GM23338 (cell line): ENCODE data around the gene CDKAL1. TPM values are rescaled to one million over a fixed set of nuclear protein-coding genes. Genes with fewer than 3 reads are reported as not detected.

Source experiments
- ATAC-seq: fragments of 200-7000 bp; cut with Tn5 transposase; 3 replicates; pipeline ENCODE4 v1.9.1; 2020
- DNase-seq: peaks from one replicate; pipeline ENCODE4 v3.0.0-alpha.2; 2015; ENCODE audit warnings: low spot score
- H2AFZ ChIP-seq: fragments of 200-600 bp; sonication (generic); 2 replicates; pipeline ENCODE4 v1.8.0; 2016; ENCODE audit warnings: antibody characterized with exemption, mild to moderate bottlenecking, moderate library complexity
- H3F3A ChIP-seq: fragments of 200-600 bp; sonication (generic); replicated peaks from 2 replicates; pipeline ENCODE4 v1.8.0; 2017; ENCODE audit warnings: antibody characterized with exemption, mixed run types, low read depth
- H3K27ac ChIP-seq: fragments of 200-600 bp; sonication (generic); 2 replicates; pipeline ENCODE4 v1.6.1; 2016; ENCODE audit warnings: low read depth
- H3K27me3 ChIP-seq: fragments of 200-600 bp; sonication (generic); 2 replicates; pipeline ENCODE4 v1.8.0; 2016; ENCODE audit warnings: mild to moderate bottlenecking, mixed run types, moderate library complexity; ENCODE audit not compliant: insufficient read depth
- H3K36me3 ChIP-seq: fragments of 200-600 bp; sonication (generic); 2 replicates; pipeline ENCODE4 v1.8.0; 2016; ENCODE audit warnings: mild to moderate bottlenecking; ENCODE audit not compliant: insufficient read depth
- H3K4me1 ChIP-seq: fragments of 200-600 bp; sonication (generic); 2 replicates; pipeline ENCODE4 v1.8.0; 2016; ENCODE audit warnings: mild to moderate bottlenecking, moderate library complexity; ENCODE audit not compliant: insufficient read depth
- H3K4me2 ChIP-seq: fragments of 200-600 bp; sonication (generic); 2 replicates; pipeline ENCODE4 v1.7.1; 2017; ENCODE audit warnings: mixed run types
- H3K4me3 ChIP-seq: fragments of 200-600 bp; sonication (generic); 2 replicates; pipeline ENCODE4 v1.6.1; 2016; ENCODE audit warnings: mixed run types
- H3K79me2 ChIP-seq: fragments of 200-600 bp; sonication (generic); replicated peaks from 2 replicates; pipeline ENCODE4 v1.8.0; 2017; ENCODE audit warnings: mild to moderate bottlenecking; ENCODE audit not compliant: insufficient read depth
- H3K9me2 ChIP-seq: fragments of 200-600 bp; sonication (generic); 2 replicates; pipeline ENCODE4 v1.8.0; 2017; ENCODE audit not compliant: insufficient read depth
- H4K20me1 ChIP-seq: fragments of 200-600 bp; sonication (generic); replicated peaks from 2 replicates; pipeline ENCODE4 v1.8.0; 2017; ENCODE audit warnings: mild to moderate bottlenecking; ENCODE audit not compliant: insufficient read depth
- H3K27ac Mint-ChIP-seq: 2 replicates; pipeline ENCODE4 v1.8.0; 2020; ENCODE audit warnings: inconsistent platforms, mild to moderate bottlenecking, moderate library complexity, mixed read lengths
- H3K27me3 Mint-ChIP-seq: 3 replicates; pipeline ENCODE4 v1.8.0; 2022; ENCODE audit warnings: low read depth, mild to moderate bottlenecking, moderate library complexity, mixed read lengths, inconsistent platforms; ENCODE audit not compliant: insufficient read depth, poor library complexity
- H3K36me3 Mint-ChIP-seq: 3 replicates; pipeline ENCODE4 v1.8.0; 2021; ENCODE audit warnings: low read depth, mild to moderate bottlenecking, inconsistent platforms, moderate library complexity, mixed read lengths
- H3K4me1 Mint-ChIP-seq: 3 replicates; pipeline ENCODE4 v1.8.0; 2020; ENCODE audit warnings: mild to moderate bottlenecking, inconsistent platforms, mixed read lengths
- H3K4me3 Mint-ChIP-seq: 3 replicates; pipeline ENCODE4 v1.8.0; 2021; ENCODE audit warnings: moderate library complexity, mild to moderate bottlenecking, inconsistent platforms, mixed read lengths
- H3K9me3 Mint-ChIP-seq: 3 replicates; pipeline ENCODE4 v1.8.0; 2020; ENCODE audit warnings: moderate library complexity, mild to moderate bottlenecking, inconsistent platforms, mixed read lengths
- CREB1 ChIP-seq: fragments of 250-450 bp; sonication (Bioruptor Pico); IDR thresholded peaks from 2 replicates; pipeline ENCODE4 v1.5.0; 2020; ENCODE audit warnings: low read depth, mild to moderate bottlenecking, moderate library complexity
- CTCF ChIP-seq, 2 experiments: fragments of 200-600 bp in 1 of 2; sonication (generic) in 1 of 2; conservative IDR thresholded peaks; 2 replicates each; pipeline versions ENCODE4 v1.5.1 to v1.6.1; 2016 to 2017; ENCODE audit warnings: antibody characterized with exemption in 2 of 2, low read depth in 2 of 2, mild to moderate bottlenecking in 2 of 2, moderate library complexity in 1 of 2
- ETS1 ChIP-seq: IDR thresholded peaks from 2 replicates; pipeline ENCODE4 v1.6.1; 2016; ENCODE audit warnings: antibody characterized with exemption
- EZH2 ChIP-seq: fragments of 200-600 bp; sonication (generic); IDR thresholded peaks from one replicate; pipeline ENCODE4 v1.8.0; 2017; ENCODE audit warnings: antibody characterized with exemption, mild to moderate bottlenecking, low read depth; ENCODE audit not compliant: unreplicated experiment
- EZH2phosphoT487 ChIP-seq: fragments of 200-600 bp; sonication (generic); IDR thresholded peaks from one replicate; pipeline ENCODE4 v1.8.1; 2018; ENCODE audit warnings: antibody characterized with exemption; ENCODE audit not compliant: unreplicated experiment
- JUNB ChIP-seq: IDR thresholded peaks from one replicate; pipeline ENCODE4 v1.6.1; 2016; ENCODE audit warnings: antibody characterized with exemption; ENCODE audit not compliant: unreplicated experiment
- NANOG ChIP-seq: IDR thresholded peaks from 2 replicates; pipeline ENCODE4 v1.6.1; 2016; ENCODE audit warnings: antibody characterized with exemption, borderline replicate concordance
- POLR2AphosphoS5 ChIP-seq: IDR thresholded peaks from 2 replicates; pipeline ENCODE4 v1.6.1; 2016; ENCODE audit warnings: antibody characterized with exemption, low read depth
- REST ChIP-seq: IDR thresholded peaks from one replicate; pipeline ENCODE4 v1.6.1; 2018; ENCODE audit warnings: antibody characterized with exemption; ENCODE audit not compliant: unreplicated experiment
- STAT1 ChIP-seq: IDR thresholded peaks from one replicate; pipeline ENCODE4 v1.6.1; 2016; ENCODE audit warnings: antibody characterized with exemption; ENCODE audit not compliant: unreplicated experiment
- ZNF114 ChIP-seq: fragments of 250-450 bp; sonication (Bioruptor Pico); IDR thresholded peaks from 2 replicates; pipeline ENCODE4 v1.5.0; 2020; ENCODE audit warnings: mild to moderate bottlenecking, moderate library complexity
- ZNF331 ChIP-seq: fragments of 250-450 bp; sonication (Bioruptor Pico); IDR thresholded peaks from 2 replicates; pipeline ENCODE4 v1.5.0; 2020; ENCODE audit warnings: low read depth, mild to moderate bottlenecking, moderate library complexity
- ZNF462 ChIP-seq: fragments of 250-450 bp; sonication (Bioruptor Pico); IDR thresholded peaks from 2 replicates; pipeline ENCODE4 v1.5.0; 2020; ENCODE audit warnings: mild to moderate bottlenecking, moderate library complexity
- polyA plus RNA-seq: library from polyadenylated mRNA; unstranded; fragments of >200 nt; fragmentation: Nextera tagmentation; extraction: Ambion mirVana; gene quantifications from 2 replicates; pipeline ENCODE4 v1.2.1, GENCODE V29; 2016
- total RNA-seq: library from RNA; depleted of rRNA; stranded (reverse); fragments of >200 nt; shearing (Covaris generic); gene quantifications from 2 replicates; pipeline ENCODE4 v1.2.3, GENCODE V29; 2014

Gene CDKAL1
- total and polyA plus RNA-seq, 2 experiments from 2014 or later, result 17.8 to 35.0 TPM

GRCh38 chr6:20658516-20658915 lies 124.3 kb downstream of the CDKAL1 start:
- no peak overlapping the region for H3K4me3 Mint-ChIP-seq
- Histone ChIP-seq H3K4me1 (peaks cover 22% of the 10 kb centered on the region), H3K79me2 (peaks cover 5% of the 10 kb centered on the region), H3K27me3 (no peaks in the 10 kb centered on the region), H2AFZ (no peak overlapping the region), H3K27ac (no peak overlapping the region), H3K9me2 (no peaks in the 10 kb centered on the region; the same call in 1 of the 2 replicates), H3K4me3 (no peak overlapping the region), H3F3A (no peaks in the 10 kb centered on the region), H3K36me3 (no peaks in the 10 kb centered on the region), H3K4me2 (no peak overlapping the region), H4K20me1 (no peaks in the 10 kb centered on the region)
- H3K27me3 Mint-ChIP-seq, result no peaks in the 10 kb centered on the region
- no peak for TF ChIP-seq ZNF462 (CRISPR knock-in tag)
- no peak for TF ChIP-seq ZNF114 (CRISPR knock-in tag)
- no peak for TF ChIP-seq ETS1
- no peak for TF ChIP-seq EZH2phosphoT487
- no peak for TF ChIP-seq REST
- no peak for TF ChIP-seq CTCF (conservative IDR thresholded peaks at IDR 0.05; ENCODE audit: low read depth in 2 of 2)
- no peak for TF ChIP-seq CREB1 (CRISPR knock-in tag)
- no peak for TF ChIP-seq EZH2
- TF ChIP-seq ZNF331 (CRISPR knock-in tag), result no peak
- no peak for TF ChIP-seq JUNB
- no peak for TF ChIP-seq NANOG
- TF ChIP-seq STAT1, result no peak
- no peak for TF ChIP-seq POLR2AphosphoS5
- H3K9me3 Mint-ChIP-seq, result no peaks in the 10 kb centered on the region
- peaks cover 38% of the 10 kb centered on the region for H3K4me1 Mint-ChIP-seq
- DNase-seq, result no peak
- ATAC-seq, result no peak
- H3K27ac Mint-ChIP-seq, result no peak overlapping the region
- no peaks in the 10 kb centered on the region for H3K36me3 Mint-ChIP-seq
